GM23338 (cell line): ENCODE results near the gene SLC9A3. TPM values are rescaled to one million over a fixed set of nuclear protein-coding genes. Genes with fewer than 3 reads are reported as not detected.

Experiments
- ATAC-seq: fragments of 200-7000 bp; cut with Tn5 transposase; 3 replicates; pipeline ENCODE4 v1.9.1; 2020
- DNase-seq: peaks from one replicate; pipeline ENCODE4 v3.0.0-alpha.2; 2015; ENCODE audit warnings: low spot score
- H2AFZ ChIP-seq: fragments of 200-600 bp; sonication (generic); 2 replicates; pipeline ENCODE4 v1.8.0; 2016; ENCODE audit warnings: antibody characterized with exemption, mild to moderate bottlenecking, moderate library complexity
- H3F3A ChIP-seq: fragments of 200-600 bp; sonication (generic); replicated peaks from 2 replicates; pipeline ENCODE4 v1.8.0; 2017; ENCODE audit warnings: antibody characterized with exemption, mixed run types, low read depth
- H3K27ac ChIP-seq: fragments of 200-600 bp; sonication (generic); 2 replicates; pipeline ENCODE4 v1.6.1; 2016; ENCODE audit warnings: low read depth
- H3K27me3 ChIP-seq: fragments of 200-600 bp; sonication (generic); 2 replicates; pipeline ENCODE4 v1.8.0; 2016; ENCODE audit warnings: mild to moderate bottlenecking, mixed run types, moderate library complexity; ENCODE audit not compliant: insufficient read depth
- H3K36me3 ChIP-seq: fragments of 200-600 bp; sonication (generic); 2 replicates; pipeline ENCODE4 v1.8.0; 2016; ENCODE audit warnings: mild to moderate bottlenecking; ENCODE audit not compliant: insufficient read depth
- H3K4me1 ChIP-seq: fragments of 200-600 bp; sonication (generic); 2 replicates; pipeline ENCODE4 v1.8.0; 2016; ENCODE audit warnings: mild to moderate bottlenecking, moderate library complexity; ENCODE audit not compliant: insufficient read depth
- H3K4me2 ChIP-seq: fragments of 200-600 bp; sonication (generic); 2 replicates; pipeline ENCODE4 v1.7.1; 2017; ENCODE audit warnings: mixed run types
- H3K4me3 ChIP-seq: fragments of 200-600 bp; sonication (generic); 2 replicates; pipeline ENCODE4 v1.6.1; 2016; ENCODE audit warnings: mixed run types
- H3K79me2 ChIP-seq: fragments of 200-600 bp; sonication (generic); replicated peaks from 2 replicates; pipeline ENCODE4 v1.8.0; 2017; ENCODE audit warnings: mild to moderate bottlenecking; ENCODE audit not compliant: insufficient read depth
- H3K9me2 ChIP-seq: fragments of 200-600 bp; sonication (generic); 2 replicates; pipeline ENCODE4 v1.8.0; 2017; ENCODE audit not compliant: insufficient read depth
- H4K20me1 ChIP-seq: fragments of 200-600 bp; sonication (generic); replicated peaks from 2 replicates; pipeline ENCODE4 v1.8.0; 2017; ENCODE audit warnings: mild to moderate bottlenecking; ENCODE audit not compliant: insufficient read depth
- H3K27ac Mint-ChIP-seq: 2 replicates; pipeline ENCODE4 v1.8.0; 2020; ENCODE audit warnings: inconsistent platforms, mild to moderate bottlenecking, moderate library complexity, mixed read lengths
- H3K27me3 Mint-ChIP-seq: 3 replicates; pipeline ENCODE4 v1.8.0; 2022; ENCODE audit warnings: low read depth, mild to moderate bottlenecking, moderate library complexity, mixed read lengths, inconsistent platforms; ENCODE audit not compliant: insufficient read depth, poor library complexity
- H3K36me3 Mint-ChIP-seq: 3 replicates; pipeline ENCODE4 v1.8.0; 2021; ENCODE audit warnings: low read depth, mild to moderate bottlenecking, inconsistent platforms, moderate library complexity, mixed read lengths
- H3K4me1 Mint-ChIP-seq: 3 replicates; pipeline ENCODE4 v1.8.0; 2020; ENCODE audit warnings: mild to moderate bottlenecking, inconsistent platforms, mixed read lengths
- H3K4me3 Mint-ChIP-seq: 3 replicates; pipeline ENCODE4 v1.8.0; 2021; ENCODE audit warnings: moderate library complexity, mild to moderate bottlenecking, inconsistent platforms, mixed read lengths
- H3K9me3 Mint-ChIP-seq: 3 replicates; pipeline ENCODE4 v1.8.0; 2020; ENCODE audit warnings: moderate library complexity, mild to moderate bottlenecking, inconsistent platforms, mixed read lengths
- CREB1 ChIP-seq: fragments of 250-450 bp; sonication (Bioruptor Pico); IDR thresholded peaks from 2 replicates; pipeline ENCODE4 v1.5.0; 2020; ENCODE audit warnings: low read depth, mild to moderate bottlenecking, moderate library complexity
- CTCF ChIP-seq, 2 experiments: fragments of 200-600 bp in 1 of 2; sonication (generic) in 1 of 2; conservative IDR thresholded peaks; 2 replicates each; pipeline versions ENCODE4 v1.5.1 to v1.6.1; 2016 to 2017; ENCODE audit warnings: antibody characterized with exemption in 2 of 2, low read depth in 2 of 2, mild to moderate bottlenecking in 2 of 2, moderate library complexity in 1 of 2
- EZH2 ChIP-seq: fragments of 200-600 bp; sonication (generic); IDR thresholded peaks from one replicate; pipeline ENCODE4 v1.8.0; 2017; ENCODE audit warnings: antibody characterized with exemption, mild to moderate bottlenecking, low read depth; ENCODE audit not compliant: unreplicated experiment
- EZH2phosphoT487 ChIP-seq: fragments of 200-600 bp; sonication (generic); IDR thresholded peaks from one replicate; pipeline ENCODE4 v1.8.1; 2018; ENCODE audit warnings: antibody characterized with exemption; ENCODE audit not compliant: unreplicated experiment
- JUNB ChIP-seq: IDR thresholded peaks from one replicate; pipeline ENCODE4 v1.6.1; 2016; ENCODE audit warnings: antibody characterized with exemption; ENCODE audit not compliant: unreplicated experiment
- NANOG ChIP-seq: IDR thresholded peaks from 2 replicates; pipeline ENCODE4 v1.6.1; 2016; ENCODE audit warnings: antibody characterized with exemption, borderline replicate concordance
- POLR2AphosphoS5 ChIP-seq: IDR thresholded peaks from 2 replicates; pipeline ENCODE4 v1.6.1; 2016; ENCODE audit warnings: antibody characterized with exemption, low read depth
- STAT1 ChIP-seq: IDR thresholded peaks from one replicate; pipeline ENCODE4 v1.6.1; 2016; ENCODE audit warnings: antibody characterized with exemption; ENCODE audit not compliant: unreplicated experiment
- ZNF114 ChIP-seq: fragments of 250-450 bp; sonication (Bioruptor Pico); IDR thresholded peaks from 2 replicates; pipeline ENCODE4 v1.5.0; 2020; ENCODE audit warnings: mild to moderate bottlenecking, moderate library complexity
- ZNF331 ChIP-seq: fragments of 250-450 bp; sonication (Bioruptor Pico); IDR thresholded peaks from 2 replicates; pipeline ENCODE4 v1.5.0; 2020; ENCODE audit warnings: low read depth, mild to moderate bottlenecking, moderate library complexity
- ZNF462 ChIP-seq: fragments of 250-450 bp; sonication (Bioruptor Pico); IDR thresholded peaks from 2 replicates; pipeline ENCODE4 v1.5.0; 2020; ENCODE audit warnings: mild to moderate bottlenecking, moderate library complexity
- long read RNA-seq: library from polyadenylated mRNA; unstranded; transcript quantifications from one replicate; pipeline ENCODE4 v2.0.0, GENCODE V29; 2020; ENCODE audit not compliant: unreplicated experiment
- polyA plus RNA-seq: library from polyadenylated mRNA; unstranded; fragments of >200 nt; fragmentation: Nextera tagmentation; extraction: Ambion mirVana; gene quantifications from 2 replicates; pipeline ENCODE4 v1.2.1, GENCODE V29; 2016
- total RNA-seq: library from RNA; depleted of rRNA; stranded (reverse); fragments of >200 nt; shearing (Covaris generic); gene quantifications from 2 replicates; pipeline ENCODE4 v1.2.3, GENCODE V29; 2014; rRNA removed
- TF ChIP-seq, protein P1 (sequence below): IDR thresholded peaks from 2 replicates; pipeline ENCODE4 v1.6.1; 2016; ENCODE audit warnings: antibody characterized with exemption

Gene SLC9A3
- total RNA-seq (2.2 and 3.1 TPM in 2 replicates), polyA plus RNA-seq (0.39 and 0.75 TPM in 2 replicates)
- long read RNA-seq, partial matches to known transcripts: 0 of 1 reads
- long read RNA-seq, other reads (novel, unspliced or antisense): 1 of 1 reads

DNA sequence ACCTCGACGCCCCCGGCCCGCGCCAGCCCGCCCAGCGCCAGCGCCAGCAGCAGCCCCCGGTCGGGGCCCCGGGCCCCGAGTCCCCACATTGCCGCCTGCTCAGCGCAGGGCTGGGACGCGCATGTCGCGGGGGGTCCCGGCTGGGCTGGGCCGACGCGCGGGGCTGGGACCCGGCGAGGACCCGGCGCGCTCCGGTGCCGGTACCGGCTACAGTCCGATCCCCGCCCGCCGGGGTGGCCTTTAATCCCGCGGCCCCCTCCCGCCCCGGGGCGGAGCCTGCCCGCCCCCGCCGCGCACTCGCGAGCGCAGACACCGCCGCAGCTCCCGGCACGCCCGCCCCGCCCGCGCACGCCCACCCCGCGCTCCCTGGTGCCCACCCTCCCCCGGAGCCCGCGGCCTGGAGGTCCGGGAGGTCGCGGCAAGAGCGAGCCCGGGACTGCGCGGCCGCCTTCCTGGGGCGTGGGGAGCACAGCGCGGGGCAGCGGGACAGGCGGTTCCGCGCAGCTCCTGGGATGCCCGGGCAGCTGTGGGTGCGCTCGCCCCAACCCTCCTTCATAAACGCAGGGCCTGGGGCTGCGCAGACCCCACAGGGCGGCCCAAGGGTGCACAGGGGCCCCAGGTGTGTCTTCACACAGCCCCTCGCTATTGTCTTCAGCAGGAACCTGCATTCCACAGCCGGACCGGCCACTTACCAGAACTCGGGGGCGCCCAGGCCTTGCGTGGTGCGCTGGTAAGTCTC, at the start of gene SLC9A3:
Gene SLC9A3 (minus strand): TSS at position 216 of the 739 bp plus-strand sequence.
- Histone ChIP-seq H3K4me3 (peak within 1 kb of the TSS; percentile 60), H3K79me2 (no peaks in the 10 kb centered on the region), H2AFZ (peak within 1 kb of the TSS; percentile 81), H3K4me1 (peaks cover 5% of the 10 kb centered on the region), H3K27ac (no peak within 1 kb of the TSS), H3K27me3 (peaks cover 75% of the 10 kb centered on the region), H3K4me2 (peak within 1 kb of the TSS; percentile 79), H4K20me1 (0 out of 2 replicates have a peak, but pooled peaks cover 3% of the 10 kb centered on the region), H3F3A (0 out of 2 replicates have a peak, but pooled peaks cover 6% of the 10 kb centered on the region), H3K9me2 (no peaks in the 10 kb centered on the region), H3K36me3 (no peaks in the 10 kb centered on the region)
- ATAC-seq (no peak; the same call in 2 of the 3 replicates), DNase-seq (no peak)
- Mint-ChIP-seq H3K27ac (no peak within 1 kb of the TSS), H3K9me3 (no peaks in the 10 kb centered on the region), H3K36me3 (no peaks in the 10 kb centered on the region; the same call in 2 of the 3 replicates), H3K27me3 (peaks cover 71% of the 10 kb centered on the region), H3K4me1 (peaks cover 30% of the 10 kb centered on the region), H3K4me3 (peak within 1 kb of the TSS; percentile 65)
- TF ChIP-seq EZH2: peak; percentile 23
- TF ChIP-seq POLR2AphosphoS5: no peak
- no peak for TF ChIP-seq ZNF114

DNA sequence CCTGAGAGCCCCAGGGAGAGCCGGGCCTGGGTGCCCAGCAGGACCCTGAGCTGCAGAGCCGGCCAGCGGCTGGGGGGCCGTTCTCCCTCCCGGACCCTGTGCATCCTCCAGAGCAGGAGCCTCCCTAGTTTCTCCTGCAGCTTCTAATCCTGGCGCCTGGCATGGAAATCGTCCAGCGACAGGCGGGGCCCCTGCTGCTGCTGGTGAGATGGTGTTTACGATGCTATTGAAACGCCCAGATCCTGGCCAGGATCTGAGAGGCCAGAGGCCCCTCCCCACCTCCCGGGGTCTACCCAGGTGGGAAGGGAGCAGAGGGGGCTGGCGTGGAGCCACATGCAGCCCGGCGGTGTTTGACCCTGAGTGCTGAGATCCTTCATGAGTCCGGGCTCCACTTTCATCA, 49.7 kb upstream of the SLC9A3 start:
- H3K27ac ChIP-seq: no peak overlapping the region
- Mint-ChIP-seq H3K9me3 (peaks cover 21% of the 10 kb centered on the region; the same call in 2 of the 3 replicates), H3K4me3 (no peak overlapping the region), H3K36me3 (peaks cover 4% of the 10 kb centered on the region; the same call in 1 of the 3 replicates), H3K27ac (no peak overlapping the region), H3K27me3 (peaks cover 2% of the 10 kb centered on the region), H3K4me1 (peaks cover 1% of the 10 kb centered on the region; the same call in 2 of the 3 replicates)
- no peak for DNase-seq
- H3F3A ChIP-seq: no peaks in the 10 kb centered on the region
- H3K27me3 ChIP-seq: no peaks in the 10 kb centered on the region
- no peaks in the 10 kb centered on the region for H3K36me3 ChIP-seq
- H3K79me2 ChIP-seq: no peaks in the 10 kb centered on the region
- ATAC-seq: peak; percentile 39; the same call in 1 of the 3 replicates
- no peaks in the 10 kb centered on the region for H3K9me2 ChIP-seq
- no peak overlapping the region for H2AFZ ChIP-seq
- no peak overlapping the region for H3K4me2 ChIP-seq
- no peaks in the 10 kb centered on the region; the same call in 1 of the 2 replicates for H3K4me1 ChIP-seq
- no peak overlapping the region for H3K4me3 ChIP-seq
- H4K20me1 ChIP-seq: no peaks in the 10 kb centered on the region
- TF ChIP-seq STAT1 (no peak), CREB1 (CRISPR knock-in tag) (no peak), JUNB (no peak), NANOG (no peak), ZNF331 (CRISPR knock-in tag) (no peak), CTCF (conservative IDR thresholded peaks at IDR 0.05; ENCODE audit: low read depth in 2 of 2) (no peak), ZNF114 (no peak), ZNF462 (CRISPR knock-in tag) (no peak), EZH2 (no peak), EZH2phosphoT487 (no peak)
- TF ChIP-seq, protein P1, sequence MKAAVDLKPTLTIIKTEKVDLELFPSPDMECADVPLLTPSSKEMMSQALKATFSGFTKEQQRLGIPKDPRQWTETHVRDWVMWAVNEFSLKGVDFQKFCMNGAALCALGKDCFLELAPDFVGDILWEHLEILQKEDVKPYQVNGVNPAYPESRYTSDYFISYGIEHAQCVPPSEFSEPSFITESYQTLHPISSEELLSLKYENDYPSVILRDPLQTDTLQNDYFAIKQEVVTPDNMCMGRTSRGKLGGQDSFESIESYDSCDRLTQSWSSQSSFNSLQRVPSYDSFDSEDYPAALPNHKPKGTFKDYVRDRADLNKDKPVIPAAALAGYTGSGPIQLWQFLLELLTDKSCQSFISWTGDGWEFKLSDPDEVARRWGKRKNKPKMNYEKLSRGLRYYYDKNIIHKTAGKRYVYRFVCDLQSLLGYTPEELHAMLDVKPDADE: no peak
